Uterus (tissue), 2 donors: Measurements from ENCODE around the gene ATAD3C.
"Not testable (repeated sequence)": the region's sequence is repeated elsewhere in the genome, so short reads cannot be mapped to it uniquely, and the experiment has no call there.

Experiments used
- POLR2A ChIP-seq, 2 donors: fragments of 450-650 bp; IDR thresholded peaks; one replicate each; pipeline ENCODE4 v1.6.1; 2016; ENCODE audit warnings: antibody characterized with exemption in 2 of 2, mild to moderate bottlenecking in 1 of 2, moderate library complexity in 1 of 2
- TF ChIP-seq, protein P1 (sequence below), 4 experiments: fragments of 200-600 bp in 2 of 4; fragments of 450-650 bp in 2 of 4; sonication (generic) in 2 of 4; IDR thresholded peaks; one replicate each; pipeline ENCODE4 v1.5.1; 2016 to 2019; ENCODE audit warnings: antibody characterized with exemption in 4 of 4, mild to moderate bottlenecking in 2 of 4, moderate library complexity in 1 of 4

DNA sequence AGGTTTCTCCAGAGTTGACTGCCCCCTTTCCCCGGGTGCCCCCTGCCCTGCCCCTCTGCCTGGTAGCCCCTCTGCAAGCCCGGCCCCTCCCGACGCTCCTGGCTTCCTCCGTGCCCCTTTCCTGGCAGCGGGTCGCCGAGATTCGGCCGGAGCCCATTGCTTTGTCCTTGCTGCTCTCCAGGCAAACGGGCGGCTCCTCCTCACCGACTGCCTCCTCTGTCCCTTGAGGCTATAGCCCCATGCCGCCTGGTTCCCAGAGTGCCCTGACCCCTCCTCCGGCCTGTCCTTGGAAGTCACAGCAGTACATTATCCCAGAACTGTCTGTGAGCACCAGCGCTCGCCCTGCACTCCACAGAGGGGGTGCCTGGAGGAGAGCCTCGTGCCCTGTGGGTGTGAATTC lies 64.2 kb downstream of the ATAD3C start:
- TF ChIP-seq, protein P1, sequence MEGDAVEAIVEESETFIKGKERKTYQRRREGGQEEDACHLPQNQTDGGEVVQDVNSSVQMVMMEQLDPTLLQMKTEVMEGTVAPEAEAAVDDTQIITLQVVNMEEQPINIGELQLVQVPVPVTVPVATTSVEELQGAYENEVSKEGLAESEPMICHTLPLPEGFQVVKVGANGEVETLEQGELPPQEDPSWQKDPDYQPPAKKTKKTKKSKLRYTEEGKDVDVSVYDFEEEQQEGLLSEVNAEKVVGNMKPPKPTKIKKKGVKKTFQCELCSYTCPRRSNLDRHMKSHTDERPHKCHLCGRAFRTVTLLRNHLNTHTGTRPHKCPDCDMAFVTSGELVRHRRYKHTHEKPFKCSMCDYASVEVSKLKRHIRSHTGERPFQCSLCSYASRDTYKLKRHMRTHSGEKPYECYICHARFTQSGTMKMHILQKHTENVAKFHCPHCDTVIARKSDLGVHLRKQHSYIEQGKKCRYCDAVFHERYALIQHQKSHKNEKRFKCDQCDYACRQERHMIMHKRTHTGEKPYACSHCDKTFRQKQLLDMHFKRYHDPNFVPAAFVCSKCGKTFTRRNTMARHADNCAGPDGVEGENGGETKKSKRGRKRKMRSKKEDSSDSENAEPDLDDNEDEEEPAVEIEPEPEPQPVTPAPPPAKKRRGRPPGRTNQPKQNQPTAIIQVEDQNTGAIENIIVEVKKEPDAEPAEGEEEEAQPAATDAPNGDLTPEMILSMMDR (IDR thresholded peaks at IDR 0.05) = not testable (repeated sequence)
- TF ChIP-seq POLR2A (IDR thresholded peaks at IDR 0.05) = not testable (repeated sequence)
